ENCODE data around the gene ZNF888. TPM values are rescaled to one million over a fixed set of nuclear protein-coding genes. Genes with fewer than 3 reads are reported as not detected.

Gene ZNF888
- total RNA-seq, 2 experiments from 2014 or later = 8.5 to 9.0 TPM

DNA sequence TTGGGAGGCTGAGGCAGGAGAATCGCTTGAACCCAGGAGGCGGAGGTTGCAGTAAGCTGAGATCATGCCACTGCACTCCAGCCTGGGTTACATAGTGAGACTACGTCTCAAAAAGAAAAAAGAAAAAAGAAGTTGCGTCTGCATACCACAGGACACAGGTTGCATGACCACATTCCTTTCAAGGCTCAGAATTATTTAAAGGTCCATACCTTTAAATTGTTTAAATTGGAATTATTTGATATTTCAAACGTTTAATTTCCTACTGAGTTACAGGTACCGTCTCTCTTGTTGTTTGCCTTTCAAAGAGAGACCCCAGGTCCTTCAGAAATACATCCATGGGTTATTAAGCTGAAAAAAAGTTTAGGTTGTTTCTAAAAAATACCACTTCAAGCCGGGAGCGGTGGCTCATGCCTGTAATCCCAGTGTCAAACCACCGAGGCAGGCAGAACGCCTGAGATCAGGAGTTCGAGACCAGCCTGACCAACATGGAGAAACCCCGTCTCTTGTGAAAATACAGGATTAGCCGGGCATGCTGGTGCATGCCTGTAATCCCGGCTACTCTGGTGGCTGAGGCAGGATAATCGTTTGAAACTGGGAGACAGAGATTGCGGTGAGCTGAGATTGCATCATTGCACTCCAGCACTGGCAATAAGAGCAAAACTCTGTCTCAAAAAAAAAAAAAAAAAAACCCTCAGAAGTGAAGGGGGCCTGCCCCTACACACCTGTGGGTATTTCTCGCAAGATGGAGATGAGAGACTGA, 20.8 kb upstream of the ZNF888 start:
- ChIA-PET CTCF (ENCODE audit: unreplicated experiment) (no interaction called here), POLR2A (interaction anchor here (0.6 kb wide), 1 partner anchor 733 kb away, joined by 3 read pairs; no protein-coding TSS in a partner anchor)
- H3K4me2 ChIP-seq (ENCODE audit: low read length) = no peak overlapping the region
- no TSS peak for BruUV-seq (replicated peaks)
- H3K36me3 ChIP-seq (ENCODE audit: insufficient read depth, low read length) = peaks cover 7% of the 10 kb centered on the region
- H3K9me2 ChIP-seq (ENCODE audit: insufficient read depth, low read length) = no peaks in the 10 kb centered on the region
- DNase-seq (ENCODE audit: low spot score) = no peak
- H3K27ac ChIP-seq (ENCODE audit: low read depth, low read length, poor library complexity, severe bottlenecking) = no peak overlapping the region
- no peak overlapping the region for H3K4me3 ChIP-seq (ENCODE audit: low read depth, low read length, poor library complexity, severe bottlenecking)
- intact Hi-C loops (cut with micrococcal nuclease; ENCODE audit: unreplicated experiment) = no loop called here
- peaks cover 20% of the 10 kb centered on the region; the same call in 1 of the 2 replicates for H3K79me2 ChIP-seq (ENCODE audit: insufficient read depth, low read depth, low read length)
- H2AFZ ChIP-seq (ENCODE audit: low read length) = no peak overlapping the region
- peaks cover 8% of the 10 kb centered on the region for H3K4me1 ChIP-seq (ENCODE audit: insufficient read depth, low read length, poor library complexity, severe bottlenecking)
- TF ChIP-seq, protein P1, sequence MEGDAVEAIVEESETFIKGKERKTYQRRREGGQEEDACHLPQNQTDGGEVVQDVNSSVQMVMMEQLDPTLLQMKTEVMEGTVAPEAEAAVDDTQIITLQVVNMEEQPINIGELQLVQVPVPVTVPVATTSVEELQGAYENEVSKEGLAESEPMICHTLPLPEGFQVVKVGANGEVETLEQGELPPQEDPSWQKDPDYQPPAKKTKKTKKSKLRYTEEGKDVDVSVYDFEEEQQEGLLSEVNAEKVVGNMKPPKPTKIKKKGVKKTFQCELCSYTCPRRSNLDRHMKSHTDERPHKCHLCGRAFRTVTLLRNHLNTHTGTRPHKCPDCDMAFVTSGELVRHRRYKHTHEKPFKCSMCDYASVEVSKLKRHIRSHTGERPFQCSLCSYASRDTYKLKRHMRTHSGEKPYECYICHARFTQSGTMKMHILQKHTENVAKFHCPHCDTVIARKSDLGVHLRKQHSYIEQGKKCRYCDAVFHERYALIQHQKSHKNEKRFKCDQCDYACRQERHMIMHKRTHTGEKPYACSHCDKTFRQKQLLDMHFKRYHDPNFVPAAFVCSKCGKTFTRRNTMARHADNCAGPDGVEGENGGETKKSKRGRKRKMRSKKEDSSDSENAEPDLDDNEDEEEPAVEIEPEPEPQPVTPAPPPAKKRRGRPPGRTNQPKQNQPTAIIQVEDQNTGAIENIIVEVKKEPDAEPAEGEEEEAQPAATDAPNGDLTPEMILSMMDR (conservative IDR thresholded peaks at IDR 0.05; ENCODE audit: low read length) = no peak
- TF ChIP-seq EZH2phosphoT487 (IDR thresholded peaks at IDR 0.05; ENCODE audit: borderline replicate concordance, low read depth, low read length) = no peak
- H3K9me3 ChIP-seq (ENCODE audit: low read length) = 0 out of 2 replicates have a peak, but pooled peaks cover 3% of the 10 kb centered on the region
- H4K20me1 ChIP-seq (ENCODE audit: insufficient read depth, low read length) = no peaks in the 10 kb centered on the region

GRCh38 chr19:52943134-52943883, 20.1 kb upstream of the ZNF888 start:
- H2AFZ ChIP-seq (ENCODE audit: low read length) = peak overlapping the region; percentile 97; the same call in 1 of the 2 replicates

More at GRCh38 chr19:52943134-52943883, 20.1 kb upstream of the ZNF888 start:
- Histone ChIP-seq H4K20me1 (ENCODE audit: insufficient read depth, low read length) (no peaks in the 10 kb centered on the region), H3K27ac (ENCODE audit: low read depth, low read length, poor library complexity, severe bottlenecking) (no peak overlapping the region), H3K4me1 (ENCODE audit: insufficient read depth, low read length, poor library complexity, severe bottlenecking) (peaks cover 8% of the 10 kb centered on the region), H3K9me2 (ENCODE audit: insufficient read depth, low read length) (no peaks in the 10 kb centered on the region), H3K4me2 (ENCODE audit: low read length) (peak overlapping the region; percentile 98), H3K79me2 (ENCODE audit: insufficient read depth, low read depth, low read length) (peaks cover 24% of the 10 kb centered on the region; the same call in 1 of the 2 replicates), H3K9me3 (ENCODE audit: low read length) (no peaks in the 10 kb centered on the region), H3K36me3 (ENCODE audit: insufficient read depth, low read length) (peaks cover 4% of the 10 kb centered on the region), H3K4me3 (ENCODE audit: low read depth, low read length, poor library complexity, severe bottlenecking) (peak overlapping the region; percentile 97)
- DNase-seq (ENCODE audit: low spot score) = no peak
- ChIA-PET POLR2A (interaction anchor here (0.6 kb wide), 2 partner anchors 45 to 733 kb away, joined by 3 read pairs; no protein-coding TSS in a partner anchor), CTCF (ENCODE audit: unreplicated experiment) (no interaction called here)
- intact Hi-C loops (cut with micrococcal nuclease; ENCODE audit: unreplicated experiment) = no loop called here
- TF ChIP-seq EZH2phosphoT487 (IDR thresholded peaks at IDR 0.05; ENCODE audit: borderline replicate concordance, low read depth, low read length) = no peak
- TF ChIP-seq, protein P1 (conservative IDR thresholded peaks at IDR 0.05; ENCODE audit: low read length) = no peak
- no TSS peak for BruUV-seq (replicated peaks)

Measured in OCI-LY7 (cell line).